HEK293 (cell line): ENCODE data around the gene PDCL3.

Experiments used
- KLF1 ChIP-seq: fragments of 450-650 bp; formaldehyde crosslinking; IDR thresholded peaks from 2 replicates; pipeline ENCODE4 v1.5.1; 2016; ENCODE audit warnings: missing biosample characterization, missing genetic modification characterization
- ZFP41 ChIP-seq: fragments of 450-650 bp; formaldehyde crosslinking; IDR thresholded peaks from 2 replicates; pipeline ENCODE4 v1.5.1; 2016; ENCODE audit warnings: missing biosample characterization, missing genetic modification characterization, borderline replicate concordance
- ZNF138 ChIP-seq: fragments of 450-650 bp; formaldehyde crosslinking; IDR thresholded peaks from 2 replicates; pipeline ENCODE4 v1.5.1; 2016; ENCODE audit warnings: missing biosample characterization, missing genetic modification characterization, borderline replicate concordance
- ZNF248 ChIP-seq: fragments of 450-650 bp; formaldehyde crosslinking; IDR thresholded peaks from 2 replicates; pipeline ENCODE4 v1.5.1; 2017; ENCODE audit warnings: missing biosample characterization, missing genetic modification characterization
- ZNF274 ChIP-seq, 2 experiments: fragments of 200-500 bp in 1 of 2; fragments of 450-650 bp in 1 of 2; sonication (Bioruptor generic) in 1 of 2; formaldehyde crosslinking in 1 of 2; IDR thresholded peaks; 2 replicates each; pipeline versions ENCODE4 v1.5.1 to v1.6.1; 2014 to 2016; ENCODE audit warnings: borderline replicate concordance in 1 of 2, inconsistent platforms in 1 of 2, low read length in 1 of 2, missing biosample characterization in 1 of 2, missing genetic modification characterization in 1 of 2
- ZNF292 ChIP-seq: fragments of 450-650 bp; formaldehyde crosslinking; IDR thresholded peaks from 2 replicates; pipeline ENCODE4 v1.5.1; 2016; ENCODE audit warnings: low read depth, missing biosample characterization, missing genetic modification characterization, borderline replicate concordance
- ZNF366 ChIP-seq: fragments of 450-650 bp; formaldehyde crosslinking; conservative IDR thresholded peaks from 2 replicates; pipeline ENCODE4 v1.5.1; 2016; ENCODE audit warnings: missing biosample characterization, missing genetic modification characterization
- ZNF510 ChIP-seq: fragments of 450-650 bp; formaldehyde crosslinking; IDR thresholded peaks from 2 replicates; pipeline ENCODE4 v1.5.1; 2018; ENCODE audit warnings: mild to moderate bottlenecking, missing genetic modification characterization, missing biosample characterization; ENCODE audit not compliant: insufficient replicate concordance
- ZNF529 ChIP-seq: fragments of 450-650 bp; formaldehyde crosslinking; IDR thresholded peaks from 2 replicates; pipeline ENCODE4 v1.5.1; 2017; ENCODE audit warnings: missing genetic modification characterization, missing biosample characterization; ENCODE audit not compliant: insufficient replicate concordance
- ZNF558 ChIP-seq: fragments of 450-650 bp; formaldehyde crosslinking; IDR thresholded peaks from 2 replicates; pipeline ENCODE4 v1.5.1; 2016; ENCODE audit warnings: missing biosample characterization, missing genetic modification characterization
- ZNF596 ChIP-seq: fragments of 450-650 bp; IDR thresholded peaks from 2 replicates; pipeline ENCODE4 v1.5.0; 2018; ENCODE audit warnings: missing biosample characterization, mild to moderate bottlenecking, missing genetic modification characterization, moderate library complexity
- ZNF600 ChIP-seq: fragments of 450-650 bp; formaldehyde crosslinking; IDR thresholded peaks from 2 replicates; pipeline ENCODE4 v1.5.1; 2016; ENCODE audit warnings: missing biosample characterization, missing genetic modification characterization
- ZNF664 ChIP-seq: fragments of 450-650 bp; formaldehyde crosslinking; IDR thresholded peaks from 2 replicates; pipeline ENCODE4 v1.5.1; 2016; ENCODE audit warnings: missing biosample characterization, missing genetic modification characterization
- ZNF677 ChIP-seq: fragments of 450-650 bp; IDR thresholded peaks from 2 replicates; pipeline ENCODE4 v1.5.0; 2018; ENCODE audit warnings: missing biosample characterization, mild to moderate bottlenecking, missing genetic modification characterization, moderate library complexity
- ZNF777 ChIP-seq: fragments of 450-650 bp; formaldehyde crosslinking; IDR thresholded peaks from 2 replicates; pipeline ENCODE4 v1.5.1; 2017; ENCODE audit warnings: missing biosample characterization, missing genetic modification characterization, borderline replicate concordance
- TF ChIP-seq, protein P1 (sequence below): fragments of 450-650 bp; formaldehyde crosslinking; IDR thresholded peaks from 2 replicates; pipeline ENCODE4 v1.5.1; 2017; ENCODE audit warnings: missing biosample characterization, missing genetic modification characterization
- TF ChIP-seq, protein P2 (sequence below): fragments of 450-650 bp; formaldehyde crosslinking; IDR thresholded peaks from 2 replicates; pipeline ENCODE4 v1.5.1; 2017; ENCODE audit warnings: missing biosample characterization, missing genetic modification characterization
- TF ChIP-seq, protein P3 (sequence below): fragments of 450-650 bp; formaldehyde crosslinking; IDR thresholded peaks from 2 replicates; pipeline ENCODE4 v1.5.1; 2016; ENCODE audit warnings: missing biosample characterization, missing genetic modification characterization
- TF ChIP-seq, protein P4 (sequence below): fragments of 450-650 bp; formaldehyde crosslinking; IDR thresholded peaks from 2 replicates; pipeline ENCODE4 v1.5.1; 2016; ENCODE audit warnings: missing biosample characterization, missing genetic modification characterization
- TF ChIP-seq, protein P5 (sequence below): fragments of 450-650 bp; formaldehyde crosslinking; conservative IDR thresholded peaks from 2 replicates; pipeline ENCODE4 v1.5.1; 2016; ENCODE audit warnings: low read depth, missing biosample characterization, missing genetic modification characterization
- TF ChIP-seq, protein P6 (sequence below): fragments of 450-650 bp; formaldehyde crosslinking; optimal IDR thresholded peaks from 2 replicates; pipeline ENCODE3; 2016; ENCODE audit warnings: missing biosample characterization, mild to moderate bottlenecking, missing genetic modification characterization

Gene PDCL3

DNA sequence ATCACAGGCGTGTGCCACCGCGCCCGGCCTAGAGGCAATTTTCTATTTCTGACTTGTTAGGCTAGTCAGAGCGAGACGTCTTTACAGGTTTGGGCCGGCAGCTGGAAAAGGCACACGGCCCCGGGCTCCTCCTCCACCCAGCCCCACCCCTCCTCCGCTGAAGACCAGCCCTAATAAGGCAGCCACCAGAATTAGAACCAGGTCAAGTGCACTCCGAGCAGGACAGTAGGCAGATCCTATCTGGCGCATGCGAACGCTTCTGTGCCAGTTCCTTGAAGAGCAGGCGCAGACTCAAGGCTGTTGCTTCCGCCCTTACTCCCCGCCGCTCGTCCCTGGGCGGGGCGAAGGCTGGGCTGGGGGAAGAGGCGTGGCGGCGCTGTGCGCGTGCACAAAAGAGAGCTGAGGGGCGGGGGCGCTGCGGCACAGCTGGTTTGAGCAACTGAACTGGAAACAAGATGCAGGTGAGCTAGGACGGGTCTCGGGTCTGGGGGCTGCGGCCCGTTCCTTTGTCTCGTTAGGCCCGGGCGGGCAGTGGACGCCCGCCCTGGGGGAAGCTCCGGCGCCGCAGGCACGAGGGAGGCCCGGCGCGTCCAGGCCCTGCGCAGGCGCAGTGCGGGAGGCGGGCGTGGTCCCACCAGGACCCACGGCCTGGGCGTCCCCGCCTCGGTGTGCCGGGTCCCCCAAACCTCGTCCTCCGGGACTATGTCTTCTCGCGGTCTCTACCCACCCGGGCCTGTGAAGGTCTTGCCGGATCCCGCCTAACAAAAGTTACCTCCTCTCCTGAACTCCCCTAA is at the start of gene PDCL3 (continued):
- TF ChIP-seq, protein P1, sequence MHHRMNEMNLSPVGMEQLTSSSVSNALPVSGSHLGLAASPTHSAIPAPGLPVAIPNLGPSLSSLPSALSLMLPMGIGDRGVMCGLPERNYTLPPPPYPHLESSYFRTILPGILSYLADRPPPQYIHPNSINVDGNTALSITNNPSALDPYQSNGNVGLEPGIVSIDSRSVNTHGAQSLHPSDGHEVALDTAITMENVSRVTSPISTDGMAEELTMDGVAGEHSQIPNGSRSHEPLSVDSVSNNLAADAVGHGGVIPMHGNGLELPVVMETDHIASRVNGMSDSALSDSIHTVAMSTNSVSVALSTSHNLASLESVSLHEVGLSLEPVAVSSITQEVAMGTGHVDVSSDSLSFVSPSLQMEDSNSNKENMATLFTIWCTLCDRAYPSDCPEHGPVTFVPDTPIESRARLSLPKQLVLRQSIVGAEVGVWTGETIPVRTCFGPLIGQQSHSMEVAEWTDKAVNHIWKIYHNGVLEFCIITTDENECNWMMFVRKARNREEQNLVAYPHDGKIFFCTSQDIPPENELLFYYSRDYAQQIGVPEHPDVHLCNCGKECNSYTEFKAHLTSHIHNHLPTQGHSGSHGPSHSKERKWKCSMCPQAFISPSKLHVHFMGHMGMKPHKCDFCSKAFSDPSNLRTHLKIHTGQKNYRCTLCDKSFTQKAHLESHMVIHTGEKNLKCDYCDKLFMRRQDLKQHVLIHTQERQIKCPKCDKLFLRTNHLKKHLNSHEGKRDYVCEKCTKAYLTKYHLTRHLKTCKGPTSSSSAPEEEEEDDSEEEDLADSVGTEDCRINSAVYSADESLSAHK (tag by site-specific recombination), result no peak
- TF ChIP-seq, protein P2, sequence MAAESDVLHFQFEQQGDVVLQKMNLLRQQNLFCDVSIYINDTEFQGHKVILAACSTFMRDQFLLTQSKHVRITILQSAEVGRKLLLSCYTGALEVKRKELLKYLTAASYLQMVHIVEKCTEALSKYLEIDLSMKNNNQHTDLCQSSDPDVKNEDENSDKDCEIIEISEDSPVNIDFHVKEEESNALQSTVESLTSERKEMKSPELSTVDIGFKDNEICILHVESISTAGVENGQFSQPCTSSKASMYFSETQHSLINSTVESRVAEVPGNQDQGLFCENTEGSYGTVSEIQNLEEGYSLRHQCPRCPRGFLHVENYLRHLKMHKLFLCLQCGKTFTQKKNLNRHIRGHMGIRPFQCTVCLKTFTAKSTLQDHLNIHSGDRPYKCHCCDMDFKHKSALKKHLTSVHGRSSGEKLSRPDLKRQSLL (tag by site-specific recombination), result no peak; the same call in 1 of the 2 replicates
- TF ChIP-seq ZNF596 (tag by site-specific recombination), result 0 out of 2 replicates have a peak, but pooled peaks have one; percentile 26
- TF ChIP-seq ZNF274 (IDR thresholded peaks at IDR 0.05; ENCODE audit: low read length), result no peak
- TF ChIP-seq ZNF274 (tag by site-specific recombination; IDR thresholded peaks at IDR 0.05; ENCODE audit: borderline replicate concordance), result no peak
- TF ChIP-seq, protein P3, sequence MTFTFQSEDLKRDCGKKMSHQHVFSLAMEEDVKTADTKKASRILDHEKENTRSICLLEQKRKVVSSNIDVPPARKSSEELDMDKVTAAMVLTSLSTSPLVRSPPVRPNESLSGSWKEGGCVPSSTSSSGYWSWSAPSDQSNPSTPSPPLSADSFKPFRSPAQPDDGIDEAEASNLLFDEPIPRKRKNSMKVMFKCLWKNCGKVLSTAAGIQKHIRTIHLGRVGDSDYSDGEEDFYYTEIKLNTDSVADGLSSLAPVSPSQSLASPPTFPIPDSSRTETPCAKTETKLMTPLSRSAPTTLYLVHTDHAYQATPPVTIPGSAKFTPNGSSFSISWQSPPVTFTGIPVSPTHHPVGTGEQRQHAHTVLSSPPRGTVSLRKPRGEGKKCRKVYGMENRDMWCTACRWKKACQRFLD (tag by site-specific recombination), result no peak
- TF ChIP-seq, protein P4, sequence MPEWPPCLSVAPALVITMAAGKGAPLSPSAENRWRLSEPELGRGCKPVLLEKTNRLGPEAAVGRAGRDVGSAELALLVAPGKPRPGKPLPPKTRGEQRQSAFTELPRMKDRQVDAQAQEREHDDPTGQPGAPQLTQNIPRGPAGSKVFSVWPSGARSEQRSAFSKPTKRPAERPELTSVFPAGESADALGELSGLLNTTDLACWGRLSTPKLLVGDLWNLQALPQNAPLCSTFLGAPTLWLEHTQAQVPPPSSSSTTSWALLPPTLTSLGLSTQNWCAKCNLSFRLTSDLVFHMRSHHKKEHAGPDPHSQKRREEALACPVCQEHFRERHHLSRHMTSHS, result no peak
- TF ChIP-seq, protein P5, sequence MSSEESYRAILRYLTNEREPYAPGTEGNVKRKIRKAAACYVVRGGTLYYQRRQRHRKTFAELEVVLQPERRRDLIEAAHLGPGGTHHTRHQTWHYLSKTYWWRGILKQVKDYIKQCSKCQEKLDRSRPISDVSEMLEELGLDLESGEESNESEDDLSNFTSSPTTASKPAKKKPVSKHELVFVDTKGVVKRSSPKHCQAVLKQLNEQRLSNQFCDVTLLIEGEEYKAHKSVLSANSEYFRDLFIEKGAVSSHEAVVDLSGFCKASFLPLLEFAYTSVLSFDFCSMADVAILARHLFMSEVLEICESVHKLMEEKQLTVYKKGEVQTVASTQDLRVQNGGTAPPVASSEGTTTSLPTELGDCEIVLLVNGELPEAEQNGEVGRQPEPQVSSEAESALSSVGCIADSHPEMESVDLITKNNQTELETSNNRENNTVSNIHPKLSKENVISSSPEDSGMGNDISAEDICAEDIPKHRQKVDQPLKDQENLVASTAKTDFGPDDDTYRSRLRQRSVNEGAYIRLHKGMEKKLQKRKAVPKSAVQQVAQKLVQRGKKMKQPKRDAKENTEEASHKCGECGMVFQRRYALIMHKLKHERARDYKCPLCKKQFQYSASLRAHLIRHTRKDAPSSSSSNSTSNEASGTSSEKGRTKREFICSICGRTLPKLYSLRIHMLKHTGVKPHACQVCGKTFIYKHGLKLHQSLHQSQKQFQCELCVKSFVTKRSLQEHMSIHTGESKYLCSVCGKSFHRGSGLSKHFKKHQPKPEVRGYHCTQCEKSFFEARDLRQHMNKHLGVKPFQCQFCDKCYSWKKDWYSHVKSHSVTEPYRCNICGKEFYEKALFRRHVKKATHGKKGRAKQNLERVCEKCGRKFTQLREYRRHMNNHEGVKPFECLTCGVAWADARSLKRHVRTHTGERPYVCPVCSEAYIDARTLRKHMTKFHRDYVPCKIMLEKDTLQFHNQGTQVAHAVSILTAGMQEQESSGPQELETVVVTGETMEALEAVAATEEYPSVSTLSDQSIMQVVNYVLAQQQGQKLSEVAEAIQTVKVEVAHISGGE (tag by site-specific recombination), result peak; percentile 62; the same call in 1 of the 2 replicates
- TF ChIP-seq ZFP41, result no peak
- TF ChIP-seq ZNF292, result no peak
- TF ChIP-seq ZNF777 (tag by site-specific recombination), result no peak
- TF ChIP-seq ZNF138 (tag by site-specific recombination), result no peak
- TF ChIP-seq ZNF248 (tag by site-specific recombination), result no peak
- no peak for TF ChIP-seq ZNF529 (tag by site-specific recombination)
- peak; percentile 50; the same call in 1 of the 2 replicates for TF ChIP-seq ZNF600
- no peak for TF ChIP-seq ZNF677 (tag by site-specific recombination)
- TF ChIP-seq ZNF664 (tag by site-specific recombination), result no peak
- TF ChIP-seq, protein P6, sequence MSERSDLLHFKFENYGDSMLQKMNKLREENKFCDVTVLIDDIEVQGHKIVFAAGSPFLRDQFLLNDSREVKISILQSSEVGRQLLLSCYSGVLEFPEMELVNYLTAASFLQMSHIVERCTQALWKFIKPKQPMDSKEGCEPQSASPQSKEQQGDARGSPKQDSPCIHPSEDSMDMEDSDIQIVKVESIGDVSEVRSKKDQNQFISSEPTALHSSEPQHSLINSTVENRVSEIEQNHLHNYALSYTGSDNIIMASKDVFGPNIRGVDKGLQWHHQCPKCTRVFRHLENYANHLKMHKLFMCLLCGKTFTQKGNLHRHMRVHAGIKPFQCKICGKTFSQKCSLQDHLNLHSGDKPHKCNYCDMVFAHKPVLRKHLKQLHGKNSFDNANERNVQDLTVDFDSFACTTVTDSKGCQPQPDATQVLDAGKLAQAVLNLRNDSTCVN (tag by site-specific recombination), result peak; percentile 93
- TF ChIP-seq ZNF510 (tag by site-specific recombination), result no peak
- TF ChIP-seq ZNF558 (tag by site-specific recombination), result no peak
- peak; percentile 67 for TF ChIP-seq KLF1 (tag by site-specific recombination)
- no peak for TF ChIP-seq ZNF366 (tag by site-specific recombination)
